ENCODE measurements around the gene C4orf50.

Gene C4orf50

GRCh38 chr4:5958199-5958735, 60.0 kb downstream of the C4orf50 start:
- no peak for TF ChIP-seq REST (IDR thresholded peaks at IDR 0.05; ENCODE audit: insufficient read depth in 1 of 2, low read depth in 2 of 2, low read length in 2 of 2)

- TF ChIP-seq TAF1 (IDR thresholded peaks at IDR 0.05; ENCODE audit: borderline replicate concordance, insufficient read depth, low read length): no peak
- TF ChIP-seq FOXP2 (optimal IDR thresholded peaks at IDR 0.05; ENCODE audit: borderline replicate concordance, extremely low read depth, extremely low read length, insufficient read depth): no peak
- no peak for TF ChIP-seq SIN3A (IDR thresholded peaks at IDR 0.05; ENCODE audit: borderline replicate concordance, insufficient read depth, low read length)
- TF ChIP-seq REST (IDR thresholded peaks at IDR 0.05; ENCODE audit: insufficient read depth in 1 of 2, low read depth in 2 of 2, low read length in 2 of 2): no peak
- TF ChIP-seq POLR2AphosphoS5 (IDR thresholded peaks at IDR 0.05; ENCODE audit: low read depth, low read length): no peak
These were observed 61.2 kb downstream of the C4orf50 start for GRCh38 chr4:5957076-5957475.

DNA sequence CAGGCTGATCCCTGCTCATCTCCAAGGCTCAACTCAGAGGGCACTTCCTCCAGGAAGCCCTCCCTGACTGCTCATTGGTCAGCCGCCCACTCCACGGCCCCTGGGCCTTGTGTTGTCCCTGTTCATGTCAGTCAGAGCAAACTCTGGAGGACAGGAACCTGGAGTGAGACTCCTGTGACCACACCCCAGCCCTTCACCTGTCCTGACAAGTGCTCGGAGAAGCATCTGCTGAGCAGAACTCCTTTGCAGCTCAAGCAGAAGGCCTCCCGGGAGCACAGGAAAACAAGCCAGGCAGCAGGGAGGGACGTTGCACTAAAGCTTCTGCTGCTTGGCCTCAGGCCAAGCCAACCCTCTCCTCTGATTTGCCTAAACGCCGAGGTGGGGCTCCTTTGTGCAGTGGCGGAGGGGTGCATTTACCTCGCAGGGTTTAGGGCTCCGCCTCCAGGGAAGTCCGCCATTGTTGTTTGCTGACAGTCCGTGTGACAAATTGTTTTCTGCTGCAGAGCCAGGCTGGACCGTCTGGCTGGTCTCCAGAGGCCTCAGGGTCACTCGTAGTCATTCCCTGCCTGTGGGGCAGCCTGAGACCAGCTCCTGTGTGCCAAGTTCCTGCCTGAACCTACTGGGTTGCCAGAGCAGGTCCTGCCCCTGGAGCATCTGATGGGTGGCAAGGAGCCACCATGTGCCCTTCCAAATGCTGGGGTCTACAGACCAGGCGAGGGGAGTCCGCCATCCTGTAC, 61.8 kb downstream of the C4orf50 start:
- TF ChIP-seq FOXP2 (optimal IDR thresholded peaks at IDR 0.05; ENCODE audit: borderline replicate concordance, extremely low read depth, extremely low read length, insufficient read depth) (no peak), TAF1 (IDR thresholded peaks at IDR 0.05; ENCODE audit: borderline replicate concordance, insufficient read depth, low read length) (no peak), REST (IDR thresholded peaks at IDR 0.05; ENCODE audit: insufficient read depth in 1 of 2, low read depth in 2 of 2, low read length in 2 of 2) (no peak), POLR2AphosphoS5 (IDR thresholded peaks at IDR 0.05; ENCODE audit: low read depth, low read length) (no peak), SIN3A (IDR thresholded peaks at IDR 0.05; ENCODE audit: borderline replicate concordance, insufficient read depth, low read length) (no peak)

GRCh38 chr4:5955856-5956255, 62.4 kb downstream of the C4orf50 start:
- no peak for TF ChIP-seq REST (IDR thresholded peaks at IDR 0.05; ENCODE audit: insufficient read depth in 1 of 2, low read depth in 2 of 2, low read length in 2 of 2)
- TF ChIP-seq FOXP2 (optimal IDR thresholded peaks at IDR 0.05; ENCODE audit: borderline replicate concordance, extremely low read depth, extremely low read length, insufficient read depth): no peak

- no peak for TF ChIP-seq REST (IDR thresholded peaks at IDR 0.05; ENCODE audit: insufficient read depth in 1 of 2, low read depth in 2 of 2, low read length in 2 of 2)
- TF ChIP-seq POLR2AphosphoS5 (IDR thresholded peaks at IDR 0.05; ENCODE audit: low read depth, low read length): no peak
- TF ChIP-seq FOXP2 (optimal IDR thresholded peaks at IDR 0.05; ENCODE audit: borderline replicate concordance, extremely low read depth, extremely low read length, insufficient read depth): no peak
- no peak for TF ChIP-seq SIN3A (IDR thresholded peaks at IDR 0.05; ENCODE audit: borderline replicate concordance, insufficient read depth, low read length)
- no peak for TF ChIP-seq TAF1 (IDR thresholded peaks at IDR 0.05; ENCODE audit: borderline replicate concordance, insufficient read depth, low read length)
These were observed 62.9 kb downstream of the C4orf50 start for GRCh38 chr4:5955201-5955821.

All from PFSK-1 (cell line).